ENCODE measurements around the gene CMAS.
"Not testable (repeated sequence)": the region's sequence is repeated elsewhere in the genome, so short reads cannot be mapped to it uniquely, and the experiment has no call there.

The CMAS gene

GRCh38 chr12:22048351-22049041 lies 2.5 kb downstream of the CMAS start:
- no peak for DNase-seq

- no peak for DNase-seq
Observed at GRCh38 chr12:22050078-22050477, 4.1 kb downstream of the CMAS start.

GRCh38 chr12:22051114-22051698 lies 5.2 kb downstream of the CMAS start:
- DNase-seq = no peak

GRCh38 chr12:22052994-22053393 lies 7.0 kb downstream of the CMAS start:
- DNase-seq = not testable (repeated sequence)

GRCh38 chr12:22054155-22054554 lies 8.1 kb downstream of the CMAS start:
- no peak for DNase-seq

- no peak for DNase-seq
Observed at GRCh38 chr12:22056607-22057006, 10.6 kb downstream of the CMAS start.

GRCh38 chr12:22059976-22060647 lies 14.1 kb downstream of the CMAS start:
- DNase-seq = no peak

GRCh38 chr12:22064968-22065367 lies 18.9 kb downstream of the CMAS start:
- DNase-seq = peak; percentile 57

GRCh38 chr12:22066310-22066709 lies 20.3 kb downstream of the CMAS start:
- DNase-seq = no peak

GRCh38 chr12:22069851-22070250 lies 23.8 kb downstream of the CMAS start:
- DNase-seq = no peak

- no peak for DNase-seq
Observed at GRCh38 chr12:22082190-22082701, 36.2 kb downstream of the CMAS start.

GRCh38 chr12:22083167-22083566 lies 37.1 kb downstream of the CMAS start:
- peak; percentile 43 for DNase-seq

GRCh38 chr12:22084852-22085251 lies 38.8 kb downstream of the CMAS start:
- no peak for DNase-seq

GRCh38 chr12:22088886-22089285 lies 42.9 kb downstream of the CMAS start:
- DNase-seq = no peak

GRCh38 chr12:22089486-22089885 lies 43.5 kb downstream of the CMAS start:
- no peak for DNase-seq

GRCh38 chr12:22099062-22099461 lies 53.0 kb downstream of the CMAS start:
- DNase-seq = not testable (repeated sequence)

GRCh38 chr12:22100958-22101748 lies 55.1 kb downstream of the CMAS start:
- DNase-seq = no peak

- DNase-seq = no peak
Observed at GRCh38 chr12:22101749-22102243, 55.8 kb downstream of the CMAS start.

- no peak for DNase-seq
Observed at GRCh38 chr12:22103418-22103817, 57.4 kb downstream of the CMAS start.

GRCh38 chr12:22105542-22105941 lies 59.5 kb downstream of the CMAS start:
- DNase-seq = no peak

- no peak for DNase-seq
Observed at GRCh38 chr12:22110176-22110575, 64.2 kb downstream of the CMAS start.

All from NCI-H1105 treated with DMSO at 0.1 percent for 48 hours (cell line).